Measurements from ENCODE around the gene HGFAC.

GRCh38 chr4:3442460-3442958, 741 bp downstream of the HGFAC start:
- TF ChIP-seq ATF3 (CRISPR knock-in tag; conservative IDR thresholded peaks at IDR 0.05) (no peak), GABPB1 (CRISPR knock-in tag; IDR thresholded peaks at IDR 0.05) (no peak), ZNF121 (CRISPR knock-in tag; IDR thresholded peaks at IDR 0.05) (no peak), FOXP4 (CRISPR knock-in tag; IDR thresholded peaks at IDR 0.05) (no peak), PREB (CRISPR knock-in tag; IDR thresholded peaks at IDR 0.05; ENCODE audit: borderline replicate concordance) (no peak)
- TF ChIP-seq, protein P1, sequence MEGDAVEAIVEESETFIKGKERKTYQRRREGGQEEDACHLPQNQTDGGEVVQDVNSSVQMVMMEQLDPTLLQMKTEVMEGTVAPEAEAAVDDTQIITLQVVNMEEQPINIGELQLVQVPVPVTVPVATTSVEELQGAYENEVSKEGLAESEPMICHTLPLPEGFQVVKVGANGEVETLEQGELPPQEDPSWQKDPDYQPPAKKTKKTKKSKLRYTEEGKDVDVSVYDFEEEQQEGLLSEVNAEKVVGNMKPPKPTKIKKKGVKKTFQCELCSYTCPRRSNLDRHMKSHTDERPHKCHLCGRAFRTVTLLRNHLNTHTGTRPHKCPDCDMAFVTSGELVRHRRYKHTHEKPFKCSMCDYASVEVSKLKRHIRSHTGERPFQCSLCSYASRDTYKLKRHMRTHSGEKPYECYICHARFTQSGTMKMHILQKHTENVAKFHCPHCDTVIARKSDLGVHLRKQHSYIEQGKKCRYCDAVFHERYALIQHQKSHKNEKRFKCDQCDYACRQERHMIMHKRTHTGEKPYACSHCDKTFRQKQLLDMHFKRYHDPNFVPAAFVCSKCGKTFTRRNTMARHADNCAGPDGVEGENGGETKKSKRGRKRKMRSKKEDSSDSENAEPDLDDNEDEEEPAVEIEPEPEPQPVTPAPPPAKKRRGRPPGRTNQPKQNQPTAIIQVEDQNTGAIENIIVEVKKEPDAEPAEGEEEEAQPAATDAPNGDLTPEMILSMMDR (IDR thresholded peaks at IDR 0.05) = no peak
- TF ChIP-seq, protein P2, sequence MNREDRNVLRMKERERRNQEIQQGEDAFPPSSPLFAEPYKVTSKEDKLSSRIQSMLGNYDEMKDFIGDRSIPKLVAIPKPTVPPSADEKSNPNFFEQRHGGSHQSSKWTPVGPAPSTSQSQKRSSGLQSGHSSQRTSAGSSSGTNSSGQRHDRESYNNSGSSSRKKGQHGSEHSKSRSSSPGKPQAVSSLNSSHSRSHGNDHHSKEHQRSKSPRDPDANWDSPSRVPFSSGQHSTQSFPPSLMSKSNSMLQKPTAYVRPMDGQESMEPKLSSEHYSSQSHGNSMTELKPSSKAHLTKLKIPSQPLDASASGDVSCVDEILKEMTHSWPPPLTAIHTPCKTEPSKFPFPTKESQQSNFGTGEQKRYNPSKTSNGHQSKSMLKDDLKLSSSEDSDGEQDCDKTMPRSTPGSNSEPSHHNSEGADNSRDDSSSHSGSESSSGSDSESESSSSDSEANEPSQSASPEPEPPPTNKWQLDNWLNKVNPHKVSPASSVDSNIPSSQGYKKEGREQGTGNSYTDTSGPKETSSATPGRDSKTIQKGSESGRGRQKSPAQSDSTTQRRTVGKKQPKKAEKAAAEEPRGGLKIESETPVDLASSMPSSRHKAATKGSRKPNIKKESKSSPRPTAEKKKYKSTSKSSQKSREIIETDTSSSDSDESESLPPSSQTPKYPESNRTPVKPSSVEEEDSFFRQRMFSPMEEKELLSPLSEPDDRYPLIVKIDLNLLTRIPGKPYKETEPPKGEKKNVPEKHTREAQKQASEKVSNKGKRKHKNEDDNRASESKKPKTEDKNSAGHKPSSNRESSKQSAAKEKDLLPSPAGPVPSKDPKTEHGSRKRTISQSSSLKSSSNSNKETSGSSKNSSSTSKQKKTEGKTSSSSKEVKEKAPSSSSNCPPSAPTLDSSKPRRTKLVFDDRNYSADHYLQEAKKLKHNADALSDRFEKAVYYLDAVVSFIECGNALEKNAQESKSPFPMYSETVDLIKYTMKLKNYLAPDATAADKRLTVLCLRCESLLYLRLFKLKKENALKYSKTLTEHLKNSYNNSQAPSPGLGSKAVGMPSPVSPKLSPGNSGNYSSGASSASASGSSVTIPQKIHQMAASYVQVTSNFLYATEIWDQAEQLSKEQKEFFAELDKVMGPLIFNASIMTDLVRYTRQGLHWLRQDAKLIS (CRISPR knock-in tag; IDR thresholded peaks at IDR 0.05; ENCODE audit: borderline replicate concordance) = no peak

Measured in WTC11 (cell line).